ENCODE measurements around the gene MYBPHL.
A peak's percentile ranks its signal among the peaks of the same experiment; 100 is the strongest.

Gene MYBPHL

GRCh38 chr1:109251277-109252166 lies 55.3 kb downstream of the MYBPHL start:
- no peak for DNase-seq (ENCODE audit: low spot score)

GRCh38 chr1:109250454-109251276 lies 56.1 kb downstream of the MYBPHL start:
- no peak for DNase-seq (ENCODE audit: low spot score)

GRCh38 chr1:109249654-109250401 lies 57.0 kb downstream of the MYBPHL start:
- DNase-seq (ENCODE audit: low spot score) = no peak

- DNase-seq (ENCODE audit: low spot score) = peak; percentile 76
Measured at GRCh38 chr1:109248797-109249629, 57.8 kb downstream of the MYBPHL start, which contains the start of gene CELSR2. CELSR2 (plus strand) TSS chr1:109249539; CDS start chr1:109250080, 541 bp downstream.

- DNase-seq (ENCODE audit: low spot score) = no peak
Measured at GRCh38 chr1:109248444-109248796, 58.4 kb downstream of the MYBPHL start.

GRCh38 chr1:109247401-109248365 lies 59.1 kb downstream of the MYBPHL start:
- no peak for DNase-seq (ENCODE audit: low spot score)

GRCh38 chr1:109246141-109246551 lies 60.7 kb downstream of the MYBPHL start:
- DNase-seq (ENCODE audit: low spot score) = no peak

GRCh38 chr1:109243860-109244552 lies 62.8 kb downstream of the MYBPHL start:
- no peak for DNase-seq (ENCODE audit: low spot score)

- no peak for DNase-seq (ENCODE audit: low spot score)
Measured at GRCh38 chr1:109243221-109243620, 63.6 kb downstream of the MYBPHL start.

- no peak for DNase-seq (ENCODE audit: low spot score)
Measured at GRCh38 chr1:109242387-109242786, 64.4 kb downstream of the MYBPHL start.

Data from LoVo (cell line).